Inflammatory macrophage treated with lipopolysaccharide for 1 hour (primary cell): ENCODE results near the gene KLHL15.
"Not testable (repeated sequence)": the region's sequence is repeated elsewhere in the genome, so short reads cannot be mapped to it uniquely, and the experiment has no call there.

ENCODE experiments used
- DNase-seq, 2 donors: peaks; one replicate each; pipeline ENCODE4 v3.0.0-alpha.2; 2020 to 2022

The KLHL15 gene

GRCh38 chrX:24027086-24027485 is at the start of gene KLHL15:
Gene KLHL15, minus strand, starts transcription at chrX:24027186. Its CDS starts 20,493 bp downstream, at chrX:24006693.
- no peak for DNase-seq

GRCh38 chrX:24069877-24070276 is 42.9 kb upstream of the KLHL15 start:
- no peak for DNase-seq

GRCh38 chrX:24063488-24063887 is 36.5 kb upstream of the KLHL15 start:
- DNase-seq = no peak

GRCh38 chrX:24055043-24055356 is 28.0 kb upstream of the KLHL15 start:
- peak in 1 of 2 donors; percentile 5 for DNase-seq

- DNase-seq = peak; percentile 82 to 87
Measured at GRCh38 chrX:24054182-24055042, 27.4 kb upstream of the KLHL15 start, which contains the start of gene EIF2S3. Gene EIF2S3, plus strand, starts transcription at chrX:24054956. Its CDS starts 13 bp downstream, at chrX:24054969.

- not testable (repeated sequence) for DNase-seq
Measured at GRCh38 chrX:24050522-24051318, 23.7 kb upstream of the KLHL15 start.

- DNase-seq = not testable (repeated sequence)
Measured at GRCh38 chrX:24049643-24050042, 22.7 kb upstream of the KLHL15 start.

GRCh38 chrX:24046060-24046459 is 19.1 kb upstream of the KLHL15 start:
- DNase-seq = not testable (repeated sequence)

- DNase-seq = no peak
Measured at GRCh38 chrX:24037729-24038128, 10.7 kb upstream of the KLHL15 start.

- no peak for DNase-seq
Measured at GRCh38 chrX:24034485-24034884, 7.5 kb upstream of the KLHL15 start.

GRCh38 chrX:24030597-24030996 is 3.6 kb upstream of the KLHL15 start:
- no peak for DNase-seq

- DNase-seq = no peak
Measured at GRCh38 chrX:24027985-24028384, 999 bp upstream of the KLHL15 start.

- peak in 1 of 2 donors; percentile 10 for DNase-seq
Measured at GRCh38 chrX:24026432-24026831, 554 bp downstream of the KLHL15 start.

- DNase-seq = peak; percentile 48 to 59
Measured at GRCh38 chrX:24025741-24026403, 1.1 kb downstream of the KLHL15 start.

GRCh38 chrX:24024819-24025740 is 1.9 kb downstream of the KLHL15 start:
- DNase-seq = peak; percentile 73 to 78

- DNase-seq = peak in 1 of 2 donors; percentile 7
Measured at GRCh38 chrX:24023972-24024669, 2.9 kb downstream of the KLHL15 start.

- no peak for DNase-seq
Measured at GRCh38 chrX:24023544-24023943, 3.4 kb downstream of the KLHL15 start.

- no peak for DNase-seq
Measured at GRCh38 chrX:24020306-24020876, 6.6 kb downstream of the KLHL15 start.

- DNase-seq = no peak
Measured at GRCh38 chrX:24019448-24019847, 7.5 kb downstream of the KLHL15 start.

GRCh38 chrX:24018809-24019208 is 8.2 kb downstream of the KLHL15 start:
- DNase-seq = no peak

GRCh38 chrX:24017674-24018073 is 9.3 kb downstream of the KLHL15 start:
- DNase-seq = no peak
